ENCODE data around the gene ZNF566. TPM values are rescaled to one million over a fixed set of nuclear protein-coding genes. Genes with fewer than 3 reads are reported as not detected.

ZNF566 gene
- total RNA-seq, 2 donors from 2014 or later = 9.6 to 20.7 TPM

DNA sequence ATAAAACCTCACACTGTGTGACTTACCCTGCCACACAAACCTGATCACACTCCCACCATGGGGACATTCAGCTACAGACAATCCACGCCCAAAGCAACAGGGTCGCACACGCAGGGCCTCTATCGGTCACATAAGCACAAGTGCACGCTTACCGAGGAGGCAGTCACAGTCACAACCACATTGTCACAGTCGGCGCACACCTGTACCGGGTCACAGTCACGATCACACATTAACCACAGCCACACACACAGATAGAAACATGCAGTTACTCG lies 579 bp downstream of the ZNF566 start:
- 0% methylated on average over 11 of the region's 11 CpGs for WGBS
- H3K27me3 ChIP-seq (replicated peaks; ENCODE audit: insufficient read depth) = no peaks in the 10 kb centered on the region
- H3K4me1 ChIP-seq (replicated peaks) = no peaks in the 10 kb centered on the region
- no peak for DNase-seq (ENCODE audit: low spot score)
- intact Hi-C loops (cut with DNase I) = loop anchor here (2.0 kb wide), 1 partner anchor 40 kb away; the partner anchor contains the start of gene ZNF260
- H3K4me3 ChIP-seq = peak overlapping the region; percentile 53 to 68
- TF ChIP-seq POLR2A (IDR thresholded peaks at IDR 0.05) (no peak), POLR2AphosphoS5 (IDR thresholded peaks at IDR 0.05) (no peak)
- TF ChIP-seq, protein P1, sequence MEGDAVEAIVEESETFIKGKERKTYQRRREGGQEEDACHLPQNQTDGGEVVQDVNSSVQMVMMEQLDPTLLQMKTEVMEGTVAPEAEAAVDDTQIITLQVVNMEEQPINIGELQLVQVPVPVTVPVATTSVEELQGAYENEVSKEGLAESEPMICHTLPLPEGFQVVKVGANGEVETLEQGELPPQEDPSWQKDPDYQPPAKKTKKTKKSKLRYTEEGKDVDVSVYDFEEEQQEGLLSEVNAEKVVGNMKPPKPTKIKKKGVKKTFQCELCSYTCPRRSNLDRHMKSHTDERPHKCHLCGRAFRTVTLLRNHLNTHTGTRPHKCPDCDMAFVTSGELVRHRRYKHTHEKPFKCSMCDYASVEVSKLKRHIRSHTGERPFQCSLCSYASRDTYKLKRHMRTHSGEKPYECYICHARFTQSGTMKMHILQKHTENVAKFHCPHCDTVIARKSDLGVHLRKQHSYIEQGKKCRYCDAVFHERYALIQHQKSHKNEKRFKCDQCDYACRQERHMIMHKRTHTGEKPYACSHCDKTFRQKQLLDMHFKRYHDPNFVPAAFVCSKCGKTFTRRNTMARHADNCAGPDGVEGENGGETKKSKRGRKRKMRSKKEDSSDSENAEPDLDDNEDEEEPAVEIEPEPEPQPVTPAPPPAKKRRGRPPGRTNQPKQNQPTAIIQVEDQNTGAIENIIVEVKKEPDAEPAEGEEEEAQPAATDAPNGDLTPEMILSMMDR (IDR thresholded peaks at IDR 0.05) = no peak
- H3K36me3 ChIP-seq = no peaks in the 10 kb centered on the region
- H3K9me3 ChIP-seq = no peaks in the 10 kb centered on the region
- peak overlapping the region; percentile 96 to 97 for H3K27ac ChIP-seq

DNA sequence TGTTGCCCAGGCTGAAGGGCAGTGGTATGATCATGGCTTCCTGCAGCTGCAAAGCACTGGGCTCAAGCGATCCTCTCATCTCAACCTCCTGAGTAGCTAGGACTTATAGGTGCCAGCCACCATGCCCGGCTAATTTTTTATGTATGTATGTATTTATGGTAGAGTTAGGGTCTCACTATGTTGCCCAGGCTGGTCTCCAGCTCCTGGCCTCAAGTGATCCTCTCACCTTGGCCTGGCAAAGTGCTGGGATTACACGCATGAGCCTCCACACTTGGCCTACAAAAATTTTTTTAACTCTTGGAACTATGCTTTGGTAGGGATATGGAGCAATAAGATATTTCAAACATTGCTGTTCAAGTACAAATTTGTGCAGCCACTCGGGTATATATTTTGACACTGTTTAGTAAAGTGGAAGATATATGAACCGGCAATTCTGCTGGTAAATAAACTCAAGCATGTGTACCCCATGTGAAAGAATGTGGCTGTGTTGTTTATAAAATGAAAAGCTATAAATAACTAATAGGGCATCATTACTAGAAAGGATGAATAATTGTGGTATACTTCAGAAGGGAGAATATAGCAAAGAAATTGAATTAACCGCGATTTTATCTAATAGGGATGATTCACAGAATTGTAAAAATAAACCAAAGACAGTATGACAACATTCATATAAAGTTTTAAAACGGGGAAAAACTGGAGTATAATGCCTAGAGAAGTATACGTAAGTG lies 1.1 kb downstream of the ZNF566 start:
- Histone ChIP-seq H3K36me3 (no peaks in the 10 kb centered on the region), H3K9me3 (no peaks in the 10 kb centered on the region), H3K27ac (peak overlapping the region in 1 of 2 donors; percentile 96), H3K4me1 (replicated peaks) (no peaks in the 10 kb centered on the region), H3K4me3 (peak overlapping the region; percentile 53 to 68), H3K27me3 (replicated peaks; ENCODE audit: insufficient read depth) (no peaks in the 10 kb centered on the region)
- intact Hi-C loops (cut with DNase I) = loop anchor here (2.0 kb wide), 1 partner anchor 41 kb away; the partner anchor contains the start of gene ZNF260
- WGBS = 51% methylated on average over 9 of the region's 9 CpGs
- TF ChIP-seq, protein P1 (IDR thresholded peaks at IDR 0.05) = no peak
- TF ChIP-seq POLR2AphosphoS5 (IDR thresholded peaks at IDR 0.05) = no peak
- TF ChIP-seq POLR2A (IDR thresholded peaks at IDR 0.05) = no peak
- DNase-seq (ENCODE audit: low spot score) = no peak

DNA sequence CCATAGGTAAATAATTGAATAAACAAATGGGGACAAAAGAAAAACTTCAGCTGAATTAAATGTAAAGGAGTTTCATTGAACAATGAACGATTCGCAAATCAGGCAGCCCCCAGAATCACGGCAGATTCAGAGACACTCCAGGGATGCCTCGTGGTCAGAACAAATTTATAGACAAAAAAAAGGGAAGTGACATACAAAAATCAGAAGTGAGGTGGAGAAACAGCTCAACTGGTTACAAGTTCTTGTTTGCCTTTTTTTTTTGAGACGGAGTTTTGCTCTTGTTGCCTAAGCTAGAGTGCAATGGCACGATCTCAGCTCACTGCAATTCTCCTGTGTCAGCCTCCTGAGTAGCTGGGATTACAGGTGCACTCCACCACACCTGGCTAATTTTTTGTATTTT lies 5.7 kb downstream of the ZNF566 start:
- H3K4me1 ChIP-seq (replicated peaks) = no peaks in the 10 kb centered on the region
- no peaks in the 10 kb centered on the region for H3K9me3 ChIP-seq
- intact Hi-C loops (cut with DNase I) = no loop called here

DNA sequence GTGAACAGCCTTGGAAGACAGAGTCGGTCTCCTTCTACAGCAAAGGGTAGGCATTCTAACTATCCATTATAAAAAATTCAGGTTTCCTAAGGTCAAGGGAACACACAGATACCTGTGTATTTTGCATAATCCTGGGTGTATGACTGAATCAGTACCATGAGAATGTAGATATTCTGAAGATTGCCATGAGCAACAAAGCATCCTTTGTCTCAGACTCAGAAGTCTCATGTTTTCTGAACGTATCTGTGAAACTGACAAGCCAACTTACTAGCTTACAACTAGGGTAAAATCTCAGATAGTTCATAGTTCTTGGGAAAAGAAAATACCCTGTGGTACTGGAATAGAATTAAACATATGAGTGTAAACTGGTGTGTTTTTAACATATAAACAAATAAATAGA lies 6.5 kb downstream of the ZNF566 start:
- TF ChIP-seq POLR2AphosphoS5 (IDR thresholded peaks at IDR 0.05) (no peak), POLR2A (IDR thresholded peaks at IDR 0.05) (no peak)
- TF ChIP-seq, protein P1 (IDR thresholded peaks at IDR 0.05) = no peak
- DNase-seq (ENCODE audit: low spot score) = no peak
- H3K9me3 ChIP-seq = no peaks in the 10 kb centered on the region
- no peaks in the 10 kb centered on the region for H3K36me3 ChIP-seq
- H3K27ac ChIP-seq = no peak overlapping the region
- H3K27me3 ChIP-seq (replicated peaks; ENCODE audit: insufficient read depth) = no peaks in the 10 kb centered on the region
- intact Hi-C loops (cut with DNase I) = no loop called here
- no peak overlapping the region for H3K4me3 ChIP-seq
- H3K4me1 ChIP-seq (replicated peaks) = no peaks in the 10 kb centered on the region
- 96% methylated on average over 2 of the region's 2 CpGs for WGBS

More for the DNA sequence above, 5.7 kb downstream of the ZNF566 start:
- TF ChIP-seq POLR2A (IDR thresholded peaks at IDR 0.05) = no peak
- TF ChIP-seq, protein P1 (IDR thresholded peaks at IDR 0.05) = no peak
- no peak for TF ChIP-seq POLR2AphosphoS5 (IDR thresholded peaks at IDR 0.05)
- H3K27me3 ChIP-seq (replicated peaks; ENCODE audit: insufficient read depth) = no peaks in the 10 kb centered on the region
- WGBS = 96% methylated on average over 6 of the region's 6 CpGs
- H3K36me3 ChIP-seq = no peaks in the 10 kb centered on the region
- no peak overlapping the region for H3K27ac ChIP-seq
- DNase-seq (ENCODE audit: low spot score) = no peak
- no peak overlapping the region for H3K4me3 ChIP-seq

DNA sequence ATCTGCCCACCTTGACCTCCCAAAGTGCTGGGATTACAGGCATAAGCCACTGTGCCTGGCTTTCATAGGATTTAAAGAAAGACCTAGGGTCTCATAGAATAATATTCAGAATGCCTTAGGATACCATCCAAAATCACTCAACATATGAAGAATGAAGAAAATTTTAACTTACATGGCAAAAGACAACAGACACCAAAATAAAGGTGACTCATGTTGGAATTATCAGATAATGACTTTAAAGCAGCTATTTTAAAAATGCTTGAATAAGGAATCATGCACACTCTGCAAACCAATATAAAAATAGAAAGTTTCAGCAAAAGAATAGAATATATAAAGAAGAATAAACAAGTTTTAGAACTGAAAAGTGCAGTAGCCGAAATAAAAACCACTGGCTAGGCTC lies 29.3 kb downstream of the ZNF566 start:
- intact Hi-C loops (cut with DNase I) = no loop called here
- H3K36me3 ChIP-seq = no peaks in the 10 kb centered on the region
- TF ChIP-seq POLR2AphosphoS5 (IDR thresholded peaks at IDR 0.05) = no peak
- TF ChIP-seq POLR2A (IDR thresholded peaks at IDR 0.05) = no peak
- TF ChIP-seq, protein P1 (IDR thresholded peaks at IDR 0.05) = no peak
- DNase-seq (ENCODE audit: low spot score) = no peak
- no peaks in the 10 kb centered on the region for H3K9me3 ChIP-seq
- no peaks in the 10 kb centered on the region for H3K27me3 ChIP-seq (replicated peaks; ENCODE audit: insufficient read depth)
- no peak overlapping the region for H3K27ac ChIP-seq
- H3K4me1 ChIP-seq (replicated peaks) = no peaks in the 10 kb centered on the region
- H3K4me3 ChIP-seq = no peak overlapping the region
- WGBS = 94% methylated on average over 1 of the region's 1 CpG

Measured in prostate gland (tissue), 2 donors.